Immature natural killer cell (primary cell): ENCODE data around the gene CCDC150. TPM values are rescaled to one million over a fixed set of nuclear protein-coding genes. Genes with fewer than 3 reads are reported as not detected.

Experiments
- DNase-seq, 3 donors: peaks; one replicate each; pipeline ENCODE4 v3.0.0; 2022; ENCODE audit warnings: mixed read lengths in 1 of 3
- H3K27ac Mint-ChIP-seq, 6 donors: one replicate each; pipeline ENCODE4 v1.8.0; 2020; ENCODE audit warnings: mixed read lengths in 6 of 6, mild to moderate bottlenecking in 5 of 6, inconsistent platforms in 4 of 6, moderate library complexity in 3 of 6
- H3K27me3 Mint-ChIP-seq, 3 donors: one replicate each; pipeline ENCODE4 v1.8.0; 2020 to 2021; ENCODE audit warnings: low read depth in 3 of 3, mild to moderate bottlenecking in 3 of 3, mixed read lengths in 3 of 3, moderate library complexity in 3 of 3, inconsistent platforms in 1 of 3
- H3K36me3 Mint-ChIP-seq, 3 donors: one replicate each; pipeline ENCODE4 v1.8.0; 2020; ENCODE audit warnings: mixed read lengths in 3 of 3, inconsistent platforms in 2 of 3, mild to moderate bottlenecking in 2 of 3
- H3K4me1 Mint-ChIP-seq, 2 donors: one replicate each; pipeline ENCODE4 v1.8.0; 2020; ENCODE audit warnings: inconsistent platforms in 2 of 2, mild to moderate bottlenecking in 2 of 2, mixed read lengths in 2 of 2, moderate library complexity in 1 of 2
- H3K4me3 Mint-ChIP-seq, 5 donors: one replicate each; pipeline ENCODE4 v1.8.0; 2020; ENCODE audit warnings: mild to moderate bottlenecking in 5 of 5, mixed read lengths in 5 of 5, inconsistent platforms in 3 of 5, moderate library complexity in 3 of 5
- H3K9me3 Mint-ChIP-seq, 6 donors: one replicate each; pipeline ENCODE4 v1.8.0; 2020; ENCODE audit warnings: mild to moderate bottlenecking in 6 of 6, mixed read lengths in 6 of 6, inconsistent platforms in 4 of 6, moderate library complexity in 3 of 6
- polyA plus RNA-seq, 3 donors: library from polyadenylated mRNA; unstranded; fragments of 300-500 nt; fragmentation: Illumina TruSeq; gene quantifications; one replicate each; pipeline ENCODE4 v1.2.3, GENCODE V29; 2021

Gene CCDC150
- polyA plus RNA-seq, 3 donors from 2014 or later: not detected

- no peaks in the 10 kb centered on the region for H3K4me1 Mint-ChIP-seq
- DNase-seq: no peak
- H3K27me3 Mint-ChIP-seq: peaks cover 1 to 4% (median 4%) of the 10 kb centered on the region in 3 donors
- no peak overlapping the region for H3K27ac Mint-ChIP-seq
- H3K4me3 Mint-ChIP-seq: no peak overlapping the region
- peaks cover 0 to 17% (median 3%) of the 10 kb centered on the region in 3 donors for H3K36me3 Mint-ChIP-seq
- peaks cover 0 to 11% (median 2%) of the 10 kb centered on the region in 6 donors for H3K9me3 Mint-ChIP-seq
Observed at GRCh38 chr2:196742216-196742615, 102.7 kb downstream of the CCDC150 start.

- Mint-ChIP-seq H3K27me3 (peaks cover 1 to 4% (median 2%) of the 10 kb centered on the region in 3 donors), H3K4me3 (no peak overlapping the region), H3K36me3 (peaks cover 0 to 15% (median 3%) of the 10 kb centered on the region in 3 donors), H3K4me1 (no peaks in the 10 kb centered on the region), H3K9me3 (peaks cover 0 to 11% (median 2%) of the 10 kb centered on the region in 6 donors), H3K27ac (no peak overlapping the region)
- no peak for DNase-seq
Observed at GRCh38 chr2:196742685-196743084, 103.2 kb downstream of the CCDC150 start.

- Mint-ChIP-seq H3K27me3 (peaks cover 2 to 4% (median 2%) of the 10 kb centered on the region in 3 donors), H3K4me1 (no peaks in the 10 kb centered on the region), H3K9me3 (peaks cover 0 to 11% (median under 1%) of the 10 kb centered on the region in 6 donors), H3K36me3 (peaks cover 0 to 13% (median 3%) of the 10 kb centered on the region in 3 donors), H3K27ac (no peak overlapping the region), H3K4me3 (no peak overlapping the region)
- no peak for DNase-seq
Observed at GRCh38 chr2:196743165-196743564, 103.7 kb downstream of the CCDC150 start.

- H3K4me3 Mint-ChIP-seq: no peak overlapping the region
- H3K27me3 Mint-ChIP-seq: peaks cover 0 to 3% (median 0%) of the 10 kb centered on the region in 3 donors
- no peak overlapping the region for H3K27ac Mint-ChIP-seq
- H3K36me3 Mint-ChIP-seq: no peaks in the 10 kb centered on the region
- H3K4me1 Mint-ChIP-seq: peaks cover 5 to 7% of the 10 kb centered on the region in 2 donors
- peaks cover 0 to 1% (median 0%) of the 10 kb centered on the region in 6 donors for H3K9me3 Mint-ChIP-seq
- DNase-seq: no peak
Observed at GRCh38 chr2:196745711-196746110, 106.2 kb downstream of the CCDC150 start.

- Mint-ChIP-seq H3K4me3 (no peak overlapping the region), H3K4me1 (peaks cover 12 to 17% of the 10 kb centered on the region in 2 donors), H3K9me3 (no peaks in the 10 kb centered on the region), H3K27ac (no peak overlapping the region), H3K36me3 (no peaks in the 10 kb centered on the region), H3K27me3 (peaks cover 0 to 5% (median 0%) of the 10 kb centered on the region in 3 donors)
- DNase-seq: no peak
Observed at GRCh38 chr2:196747400-196747799, 107.9 kb downstream of the CCDC150 start.

- peaks cover 0 to 5% (median 0%) of the 10 kb centered on the region in 3 donors for H3K27me3 Mint-ChIP-seq
- DNase-seq: no peak
- peaks cover 12 to 17% of the 10 kb centered on the region in 2 donors for H3K4me1 Mint-ChIP-seq
- no peaks in the 10 kb centered on the region for H3K9me3 Mint-ChIP-seq
- no peak overlapping the region for H3K4me3 Mint-ChIP-seq
- no peaks in the 10 kb centered on the region for H3K36me3 Mint-ChIP-seq
- H3K27ac Mint-ChIP-seq: peak overlapping the region in 1 of 6 donors; percentile 13
Observed at GRCh38 chr2:196748123-196748522, 108.6 kb downstream of the CCDC150 start.

- peaks cover 2 to 16% (median 14%) of the 10 kb centered on the region in 6 donors for H3K9me3 Mint-ChIP-seq
- H3K27me3 Mint-ChIP-seq: peaks cover 0 to 4% (median 2%) of the 10 kb centered on the region in 3 donors
- no peak overlapping the region for H3K4me3 Mint-ChIP-seq
- DNase-seq: no peak
- no peak overlapping the region for H3K27ac Mint-ChIP-seq
- peaks cover 12 to 17% of the 10 kb centered on the region in 2 donors for H3K4me1 Mint-ChIP-seq
- peaks cover 0 to 4% (median 1%) of the 10 kb centered on the region in 3 donors for H3K36me3 Mint-ChIP-seq
Observed at GRCh38 chr2:196750291-196750923, 110.9 kb downstream of the CCDC150 start.

GRCh38 chr2:196750977-196751631 is 111.6 kb downstream of the CCDC150 start:
- peak; percentile 31 to 57 (median 49) for DNase-seq
- H3K27ac Mint-ChIP-seq: peak overlapping the region in 2 of 6 donors; percentile 1 to 18
- H3K36me3 Mint-ChIP-seq: peaks cover 5 to 10% (median 7%) of the 10 kb centered on the region in 3 donors
- peak overlapping the region in 1 of 5 donors; percentile 4 for H3K4me3 Mint-ChIP-seq
- H3K27me3 Mint-ChIP-seq: peaks cover 0 to 6% (median 4%) of the 10 kb centered on the region in 3 donors
- peaks cover 12 to 17% of the 10 kb centered on the region in 2 donors for H3K4me1 Mint-ChIP-seq
- H3K9me3 Mint-ChIP-seq: peaks cover 5 to 23% (median 21%) of the 10 kb centered on the region in 6 donors

- no peak overlapping the region for H3K4me3 Mint-ChIP-seq
- peaks cover 2 to 6% (median 3%) of the 10 kb centered on the region in 3 donors for H3K27me3 Mint-ChIP-seq
- DNase-seq: no peak
- H3K36me3 Mint-ChIP-seq: peaks cover 17 to 36% (median 25%) of the 10 kb centered on the region in 3 donors
- no peaks in the 10 kb centered on the region for H3K4me1 Mint-ChIP-seq
- H3K27ac Mint-ChIP-seq: no peak overlapping the region
- H3K9me3 Mint-ChIP-seq: peaks cover 9 to 34% (median 31%) of the 10 kb centered on the region in 6 donors
Observed at GRCh38 chr2:196758474-196759377, 119.2 kb downstream of the CCDC150 start.

- H3K4me3 Mint-ChIP-seq: no peak overlapping the region
- peaks cover 23 to 43% (median 31%) of the 10 kb centered on the region in 3 donors for H3K36me3 Mint-ChIP-seq
- peaks cover 9 to 29% (median 25%) of the 10 kb centered on the region in 6 donors for H3K9me3 Mint-ChIP-seq
- H3K27ac Mint-ChIP-seq: no peak overlapping the region
- DNase-seq: no peak
- H3K4me1 Mint-ChIP-seq: no peaks in the 10 kb centered on the region
- peaks cover 2 to 4% (median 3%) of the 10 kb centered on the region in 3 donors for H3K27me3 Mint-ChIP-seq
Observed at GRCh38 chr2:196759378-196759706, 119.8 kb downstream of the CCDC150 start.

- Mint-ChIP-seq H3K9me3 (no peaks in the 10 kb centered on the region), H3K27me3 (no peaks in the 10 kb centered on the region), H3K27ac (no peak overlapping the region), H3K4me1 (no peaks in the 10 kb centered on the region), H3K36me3 (peaks cover 28 to 56% (median 32%) of the 10 kb centered on the region in 3 donors), H3K4me3 (no peak overlapping the region)
- no peak for DNase-seq
Observed at GRCh38 chr2:196767101-196767500, 127.6 kb downstream of the CCDC150 start.
